Hepatocyte (in vitro differentiated cells): ENCODE data around the gene PALLD.

Experiments
- EZH2phosphoT487 ChIP-seq: fragments of 200-600 bp; sonication (generic); IDR thresholded peaks from one replicate; pipeline ENCODE4 v1.6.1; 2018; ENCODE audit warnings: antibody characterized with exemption, mild to moderate bottlenecking, low read depth, moderate library complexity; ENCODE audit not compliant: unreplicated experiment, severe bottlenecking
- TF ChIP-seq, protein P1 (sequence below): fragments of 200-600 bp; sonication (generic); IDR thresholded peaks from 2 replicates; pipeline ENCODE4 v1.5.1; 2016; ENCODE audit warnings: antibody characterized with exemption, mild to moderate bottlenecking; ENCODE audit not compliant: poor library complexity

DNA sequence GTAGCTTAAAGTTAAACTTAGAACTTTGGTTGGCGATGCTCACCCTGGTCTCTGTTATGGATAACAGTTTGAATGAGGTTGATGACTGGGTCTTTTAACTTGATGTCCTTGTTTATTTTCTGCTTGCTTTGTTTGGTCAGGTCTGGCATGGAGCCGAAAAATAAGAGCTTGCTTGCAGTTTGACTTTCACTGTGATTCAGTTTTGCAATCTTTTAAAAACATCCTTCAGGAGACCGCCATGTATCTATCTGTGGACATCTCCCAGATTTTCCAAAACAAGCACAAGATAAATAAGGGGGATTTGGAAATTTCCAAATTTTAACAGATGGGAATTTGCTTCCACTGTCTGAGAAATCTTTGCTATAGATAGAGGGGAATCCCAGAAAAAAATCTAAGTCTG is 246.7 kb downstream of the PALLD start:
- TF ChIP-seq, protein P1, sequence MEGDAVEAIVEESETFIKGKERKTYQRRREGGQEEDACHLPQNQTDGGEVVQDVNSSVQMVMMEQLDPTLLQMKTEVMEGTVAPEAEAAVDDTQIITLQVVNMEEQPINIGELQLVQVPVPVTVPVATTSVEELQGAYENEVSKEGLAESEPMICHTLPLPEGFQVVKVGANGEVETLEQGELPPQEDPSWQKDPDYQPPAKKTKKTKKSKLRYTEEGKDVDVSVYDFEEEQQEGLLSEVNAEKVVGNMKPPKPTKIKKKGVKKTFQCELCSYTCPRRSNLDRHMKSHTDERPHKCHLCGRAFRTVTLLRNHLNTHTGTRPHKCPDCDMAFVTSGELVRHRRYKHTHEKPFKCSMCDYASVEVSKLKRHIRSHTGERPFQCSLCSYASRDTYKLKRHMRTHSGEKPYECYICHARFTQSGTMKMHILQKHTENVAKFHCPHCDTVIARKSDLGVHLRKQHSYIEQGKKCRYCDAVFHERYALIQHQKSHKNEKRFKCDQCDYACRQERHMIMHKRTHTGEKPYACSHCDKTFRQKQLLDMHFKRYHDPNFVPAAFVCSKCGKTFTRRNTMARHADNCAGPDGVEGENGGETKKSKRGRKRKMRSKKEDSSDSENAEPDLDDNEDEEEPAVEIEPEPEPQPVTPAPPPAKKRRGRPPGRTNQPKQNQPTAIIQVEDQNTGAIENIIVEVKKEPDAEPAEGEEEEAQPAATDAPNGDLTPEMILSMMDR: no peak
- no peak for TF ChIP-seq EZH2phosphoT487
